Left renal pelvis (tissue), 4 donors: ENCODE data around the gene TMEM80. TPM values are rescaled to one million over a fixed set of nuclear protein-coding genes. Genes with fewer than 3 reads are reported as not detected.
A peak's percentile ranks its signal among the peaks of the same experiment; 100 is the strongest.
"Not testable (repeated sequence)": the region's sequence is repeated elsewhere in the genome, so short reads cannot be mapped to it uniquely, and the experiment has no call there.

Source experiments
- DNase-seq, 4 donors: peaks; one replicate each; pipeline ENCODE4 v3.0.0-alpha.2; 2013; ENCODE audit warnings: low read depth in 4 of 4, low spot score in 3 of 4
- polyA plus RNA-seq, 4 donors: library from polyadenylated mRNA; unstranded; fragments of 120-200 nt; gene quantifications; one replicate each; pipeline ENCODE4 v1.2.1, GENCODE V29; 2013; ENCODE audit not compliant: insufficient read length in 4 of 4

The TMEM80 gene
- polyA plus RNA-seq, 4 donors, result 26.8 to 59.8 (median 37.1) TPM

DNA sequence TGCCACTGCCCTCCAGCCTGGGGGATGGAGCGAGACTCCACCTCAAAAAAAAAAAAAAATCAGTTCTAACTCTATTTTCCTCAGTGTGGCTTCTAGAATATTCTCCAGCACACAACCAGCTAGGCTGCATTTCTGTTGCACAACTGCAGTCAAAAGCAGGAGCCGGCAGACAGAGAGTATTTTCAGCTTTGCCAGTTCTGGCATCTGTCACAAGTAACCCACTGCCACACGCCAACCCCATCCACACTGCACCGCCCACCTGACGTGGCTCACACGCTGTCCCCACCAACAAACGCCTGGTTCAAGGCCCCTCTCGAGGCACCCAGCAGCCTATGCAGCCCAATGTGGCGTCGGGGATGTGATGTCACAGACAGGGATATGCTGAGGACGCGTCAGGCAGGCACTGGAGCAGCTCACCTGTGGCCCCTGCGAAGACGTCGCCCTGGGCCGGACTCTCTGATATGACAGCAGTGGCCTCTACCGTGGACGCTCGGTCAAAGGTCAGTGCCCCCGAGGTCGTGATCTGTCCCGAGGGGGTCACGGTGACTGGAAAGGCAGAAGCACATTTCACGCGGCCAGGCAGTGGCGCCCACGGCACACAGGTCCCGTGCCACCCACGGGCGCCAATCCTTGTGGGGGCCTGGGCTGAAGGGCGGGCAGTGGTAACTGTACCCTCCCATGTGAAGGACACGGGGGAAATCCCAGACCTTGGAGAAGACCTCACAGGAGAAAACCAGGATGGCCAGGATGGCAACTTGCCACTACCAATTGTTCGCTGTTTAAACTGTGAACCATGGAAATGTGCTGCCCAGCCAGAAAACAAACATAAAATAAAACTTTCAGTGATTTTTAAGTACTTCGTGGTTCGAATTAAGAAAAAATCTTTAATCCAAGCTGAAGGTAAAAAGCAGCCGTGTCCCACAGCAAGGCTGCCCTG, 16.1 kb upstream of the TMEM80 start:
- DNase-seq, result no peak

DNA sequence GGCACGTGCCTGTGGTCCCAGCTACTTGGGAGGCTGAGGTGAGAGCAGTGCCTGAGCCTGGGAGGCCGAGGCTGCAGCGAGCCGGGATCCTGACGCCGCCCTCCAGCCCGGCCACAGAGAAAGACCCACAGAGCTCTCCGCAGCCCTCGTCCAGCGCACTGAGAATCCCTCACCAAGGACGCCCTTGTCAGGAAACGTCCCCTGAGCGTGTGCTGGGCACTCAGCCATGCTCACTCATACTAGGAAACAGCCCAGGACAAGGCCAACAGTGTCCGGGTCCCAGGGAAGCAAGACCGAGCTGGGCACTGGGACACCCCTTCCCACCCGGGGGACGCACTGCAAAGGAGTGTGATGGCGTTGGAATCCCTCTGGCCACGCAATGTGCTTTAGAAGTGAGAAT, 15.1 kb upstream of the TMEM80 start:
- DNase-seq, result no peak

DNA sequence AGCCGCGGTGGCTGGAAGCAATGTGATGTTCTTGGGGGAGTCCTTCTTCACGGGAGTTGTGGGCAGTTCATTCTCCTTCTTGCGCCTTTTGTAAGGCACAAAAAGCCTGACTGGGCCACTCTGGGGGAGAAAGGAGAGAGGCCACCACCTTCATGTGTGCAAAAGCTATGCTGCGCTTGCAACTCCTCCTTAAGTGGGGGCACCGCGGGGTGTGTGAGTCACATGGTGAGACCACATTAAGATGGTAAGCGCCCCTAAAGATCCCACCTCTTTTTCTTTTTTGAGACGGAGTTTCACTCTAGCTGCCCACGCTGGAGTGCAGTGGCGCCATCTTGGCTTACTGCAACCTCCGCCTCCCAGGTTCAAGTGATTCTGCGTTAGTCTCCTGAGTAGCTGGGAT, 14.6 kb upstream of the TMEM80 start:
- no peak for DNase-seq

DNA sequence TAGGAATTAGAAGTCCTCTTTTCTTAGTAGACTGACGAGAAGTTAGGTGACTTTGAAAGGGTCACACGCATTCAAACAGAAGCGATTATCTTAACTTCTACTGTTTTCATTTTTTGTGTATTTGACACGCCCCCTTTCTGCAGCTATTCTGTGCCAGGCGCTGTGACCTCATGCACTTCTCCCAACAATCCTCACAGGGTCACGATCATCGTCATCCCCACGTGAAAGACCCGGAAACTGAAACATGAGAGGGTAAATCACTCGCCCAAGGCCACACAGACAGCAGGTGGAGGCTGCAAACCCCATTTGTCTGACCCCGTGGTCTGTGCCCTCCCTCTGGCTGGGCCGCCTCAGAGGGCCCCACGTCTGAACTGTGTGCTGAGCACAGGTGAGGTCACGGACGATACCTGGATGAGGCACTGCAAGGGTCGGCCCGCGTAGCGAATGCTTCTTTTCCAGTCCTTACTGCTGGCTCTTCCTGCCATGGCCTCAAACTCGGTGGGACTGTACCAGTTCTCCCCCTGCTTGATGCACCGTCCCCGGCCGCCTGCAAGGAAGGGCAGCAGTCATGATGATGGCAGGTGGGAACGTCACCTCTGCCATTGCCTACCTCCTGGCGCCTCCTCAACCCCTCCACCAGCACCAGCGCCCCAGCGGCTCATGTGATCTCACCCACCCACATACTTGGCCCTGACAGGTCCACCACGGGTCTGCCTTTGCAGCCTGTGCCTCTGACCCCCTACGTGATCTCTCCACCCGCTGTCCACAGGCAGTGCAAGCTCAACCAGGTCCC, 9.0 kb upstream of the TMEM80 start:
- DNase-seq, result no peak

DNA sequence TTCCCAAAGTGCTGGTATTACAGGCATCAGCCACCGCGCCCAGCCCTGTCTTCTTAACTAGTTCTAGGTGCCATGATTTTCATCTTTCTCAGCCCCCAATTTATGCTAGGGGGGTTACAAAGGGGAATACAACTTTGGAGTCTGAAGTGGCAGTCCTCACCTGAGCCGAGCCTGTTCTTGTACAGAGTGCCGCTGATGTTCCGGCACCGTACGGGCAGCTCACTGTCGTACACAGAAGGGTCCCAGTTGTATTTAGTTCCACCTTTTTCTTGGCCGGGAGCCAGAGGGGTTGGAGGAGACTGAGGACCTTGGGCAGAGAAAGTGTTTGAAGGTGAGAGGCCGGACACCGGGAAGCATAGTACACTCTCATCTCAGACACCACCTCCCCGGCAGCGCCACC, 7.9 kb upstream of the TMEM80 start:
- DNase-seq, result no peak

DNA sequence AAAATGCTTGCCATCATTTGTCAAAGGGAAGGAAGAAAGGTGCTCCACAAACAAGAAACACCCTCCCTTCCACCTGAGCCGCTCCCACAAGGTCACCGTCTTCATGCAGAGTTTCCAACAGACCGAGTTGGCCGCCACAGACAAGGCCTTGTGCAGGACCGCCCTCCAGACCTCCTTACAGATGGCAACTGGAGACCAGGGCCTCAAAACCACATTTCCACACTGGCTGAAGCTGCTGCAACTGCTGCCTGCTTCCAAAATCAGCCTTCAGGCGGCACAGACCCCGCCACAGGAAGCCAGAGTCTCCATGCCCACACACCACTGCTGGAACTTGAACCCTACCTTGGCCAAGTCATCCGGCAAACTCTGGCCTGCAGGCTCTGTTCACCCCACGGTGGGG, 6.9 kb upstream of the TMEM80 start:
- DNase-seq, result no peak

DNA sequence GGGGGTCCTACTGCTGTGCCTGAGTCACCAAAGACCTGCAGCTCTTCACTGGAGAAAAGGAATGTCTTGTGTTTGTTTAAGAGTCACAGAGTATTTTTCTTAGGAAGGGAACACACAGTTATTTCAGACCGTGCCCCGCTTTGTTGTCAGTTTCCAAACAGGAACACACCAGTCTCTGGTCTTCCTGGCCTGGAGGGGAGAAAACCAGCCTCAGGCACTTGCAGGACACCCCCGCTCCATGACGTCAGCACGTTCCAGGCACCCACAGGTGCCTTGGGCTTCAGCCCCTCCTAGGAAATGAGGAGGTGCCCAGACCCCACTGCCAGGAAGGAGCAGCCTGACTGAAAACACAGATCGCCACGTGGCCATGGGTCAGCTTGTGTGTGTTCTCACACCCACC, 6.0 kb upstream of the TMEM80 start:
- no peak for DNase-seq

DNA sequence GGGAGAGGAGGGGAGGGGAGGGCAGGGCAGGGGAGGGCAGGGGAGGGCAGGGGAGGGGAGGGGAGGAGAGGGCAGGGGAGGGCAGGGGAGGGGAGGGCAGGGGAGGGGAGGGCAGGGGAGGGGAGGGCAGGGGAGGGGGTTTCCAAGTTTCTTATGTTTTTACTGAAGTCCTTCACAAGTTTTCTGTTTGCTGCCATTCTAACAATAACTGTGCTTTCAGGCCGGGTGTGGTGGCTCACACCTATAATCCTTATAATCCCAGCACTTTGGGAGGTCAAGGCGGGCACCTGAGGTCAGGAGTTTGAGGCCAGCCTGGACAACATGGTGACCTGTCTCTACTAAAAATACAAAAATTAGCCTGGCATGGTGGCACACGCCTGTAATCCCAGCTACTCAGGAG, 5.4 kb upstream of the TMEM80 start:
- DNase-seq, result not testable (repeated sequence)

DNA sequence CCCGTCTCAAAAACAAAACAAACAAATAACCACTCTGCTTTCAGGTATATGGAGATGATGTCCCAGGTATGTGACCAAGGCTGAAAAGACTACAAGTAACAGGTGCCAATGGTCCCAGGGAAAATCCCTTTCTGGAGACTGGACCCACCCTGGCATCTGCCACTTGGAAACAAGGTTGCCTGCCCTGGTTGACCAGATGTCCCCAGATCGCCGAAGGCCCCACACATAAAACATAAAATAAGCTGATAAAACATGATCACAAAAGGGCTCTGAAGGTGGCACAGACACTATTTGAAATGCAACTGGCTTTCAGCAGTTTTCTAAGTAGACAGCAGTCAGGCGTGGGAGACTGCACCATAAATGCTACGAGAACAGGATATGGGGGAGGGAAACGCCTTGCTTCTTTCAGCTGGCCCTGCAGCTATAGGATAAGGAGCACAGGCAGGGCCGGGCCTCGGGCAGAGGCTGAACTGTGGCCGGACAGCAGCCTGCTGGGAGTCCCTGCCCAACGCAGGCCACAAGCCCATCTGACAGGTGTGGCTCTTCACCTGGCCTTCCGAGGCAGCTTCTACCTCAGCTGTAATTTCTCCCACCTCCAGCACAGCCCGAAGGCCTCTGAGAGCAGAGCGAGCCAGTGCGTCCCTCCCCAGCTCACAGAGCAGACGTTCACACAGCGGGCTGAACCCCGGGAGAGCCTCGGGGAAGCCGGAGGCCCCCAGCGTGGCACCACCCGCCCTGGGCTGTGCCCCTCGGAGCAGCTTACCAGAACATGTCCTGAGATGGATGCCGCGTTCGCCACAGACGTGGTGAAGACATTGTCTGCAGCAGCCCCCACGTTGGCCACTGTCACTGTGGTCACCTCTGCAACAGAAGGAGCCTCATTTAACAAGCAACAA, 4.6 kb upstream of the TMEM80 start:
- DNase-seq, result no peak

DNA sequence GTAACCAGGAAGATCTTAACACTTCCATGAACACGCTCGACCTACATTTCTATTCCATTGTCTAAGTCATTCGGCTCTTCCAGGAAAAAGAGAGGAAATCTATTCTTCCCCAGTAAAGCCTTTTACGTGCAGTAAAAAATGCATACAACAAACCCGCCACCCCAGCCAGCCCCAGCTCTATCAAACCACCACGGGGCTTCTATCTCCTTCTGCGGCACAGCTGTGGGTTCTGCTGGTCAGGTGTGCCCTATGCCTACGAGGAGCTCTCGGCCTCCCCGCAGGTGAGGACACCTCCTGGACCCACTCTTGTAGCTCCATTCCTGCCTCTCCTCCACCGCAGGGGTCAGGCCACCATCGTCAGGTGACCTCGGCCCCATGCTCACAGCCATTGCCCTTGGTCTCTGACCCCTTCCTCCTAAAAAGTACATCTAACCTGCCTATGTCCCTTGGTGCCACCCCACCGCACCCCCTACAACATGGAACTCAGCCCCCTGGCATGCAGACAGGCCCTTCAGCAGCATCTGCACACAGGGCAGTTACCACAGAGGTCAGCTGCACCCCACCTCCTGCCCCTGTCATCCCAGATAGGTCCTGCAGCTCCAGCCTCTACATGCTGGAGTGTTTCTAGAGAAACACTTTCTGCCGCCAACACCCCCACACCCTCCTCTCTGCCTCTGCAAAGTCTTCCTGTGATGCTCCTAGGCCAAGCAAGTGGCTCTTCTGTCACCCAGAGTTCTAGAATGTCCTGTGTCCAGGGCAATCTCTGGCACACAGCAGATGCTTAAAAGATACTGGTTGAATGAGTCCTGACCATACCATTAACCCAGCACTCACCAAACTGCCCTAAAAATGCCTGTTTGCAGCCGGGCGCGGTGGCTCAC, 3.7 kb upstream of the TMEM80 start:
- no peak for DNase-seq

DNA sequence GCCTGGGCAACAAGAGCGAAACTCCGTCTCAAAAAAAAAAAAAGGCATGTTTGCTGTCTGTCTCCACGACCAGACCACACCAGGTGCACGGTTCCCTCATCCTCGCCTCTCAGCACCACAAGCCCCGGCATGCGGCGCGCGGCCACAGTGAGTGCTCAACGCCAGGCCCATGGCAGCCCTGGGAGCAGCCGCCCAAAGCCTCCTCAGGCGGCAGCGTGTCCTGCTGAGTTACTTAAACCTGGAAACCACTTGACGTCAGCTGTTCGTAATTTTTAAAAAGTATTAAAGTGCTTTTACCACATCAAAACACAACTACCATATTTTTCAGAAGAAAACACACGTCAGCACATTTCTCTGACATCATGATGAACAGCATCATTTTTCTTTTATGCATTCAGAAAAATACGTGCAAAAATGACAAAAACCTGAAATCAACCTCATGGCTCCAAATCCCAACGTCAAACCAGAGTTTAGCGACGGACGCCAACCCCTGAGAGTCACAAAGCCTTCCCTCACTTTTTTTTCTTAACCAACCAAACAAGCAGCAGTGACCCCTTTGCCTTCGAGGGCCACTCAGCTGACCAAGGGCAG, 2.7 kb upstream of the TMEM80 start:
- DNase-seq, result no peak

DNA sequence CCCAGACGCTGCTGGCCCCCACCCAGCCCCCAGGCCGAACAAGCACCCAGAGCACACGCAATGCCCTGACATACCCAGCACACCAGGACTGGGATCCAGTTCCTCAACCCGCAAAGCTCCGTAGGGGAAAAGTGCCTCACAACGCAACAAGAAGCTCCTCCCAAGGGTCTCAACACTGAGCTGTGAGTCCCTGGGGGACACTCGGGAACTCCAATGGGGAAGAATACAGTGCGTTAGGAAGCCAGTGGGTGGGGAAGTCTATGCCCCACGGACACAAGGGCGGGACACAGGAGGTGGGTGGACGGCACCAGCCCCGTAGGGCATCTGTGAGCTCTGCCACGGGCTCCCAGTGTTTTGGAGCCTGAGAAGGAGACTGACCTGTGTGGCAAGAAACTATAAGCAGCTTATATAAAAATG, 2.2 kb upstream of the TMEM80 start:
- DNase-seq, result no peak

DNA sequence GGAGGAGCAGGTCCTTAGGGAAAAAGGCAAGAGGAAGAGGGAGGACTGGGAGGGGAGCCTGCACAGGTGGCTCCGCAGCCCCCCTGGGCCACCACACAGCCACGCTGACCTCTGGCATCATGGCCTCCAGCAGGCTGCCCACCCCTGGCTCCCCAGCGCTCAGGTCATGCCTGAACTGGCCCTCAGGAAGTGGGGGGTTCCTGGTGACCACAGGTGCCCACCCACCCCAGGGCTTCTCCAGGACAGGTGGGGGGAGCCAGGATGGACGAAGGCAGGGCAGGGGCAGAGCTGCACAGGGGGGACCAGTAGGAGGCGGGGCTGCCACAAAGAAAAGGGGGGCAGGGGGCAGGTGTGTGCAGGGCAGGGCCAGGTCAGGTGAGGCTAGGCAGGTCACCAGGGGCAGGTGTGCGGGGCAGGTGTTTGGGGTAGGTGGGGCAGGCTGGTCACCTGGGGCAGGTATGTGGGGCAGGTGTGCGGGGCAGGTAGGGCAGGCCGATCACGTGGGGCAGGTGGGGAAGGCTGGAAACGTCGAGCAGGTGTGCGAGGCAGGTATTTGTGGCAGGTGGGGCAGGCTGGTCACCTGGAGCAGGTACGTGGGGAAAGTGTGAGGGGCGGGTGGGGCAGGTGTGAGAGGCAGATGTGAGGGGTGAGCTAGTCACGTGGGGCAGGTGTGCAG, 1.6 kb upstream of the TMEM80 start:
- DNase-seq, result no peak

DNA sequence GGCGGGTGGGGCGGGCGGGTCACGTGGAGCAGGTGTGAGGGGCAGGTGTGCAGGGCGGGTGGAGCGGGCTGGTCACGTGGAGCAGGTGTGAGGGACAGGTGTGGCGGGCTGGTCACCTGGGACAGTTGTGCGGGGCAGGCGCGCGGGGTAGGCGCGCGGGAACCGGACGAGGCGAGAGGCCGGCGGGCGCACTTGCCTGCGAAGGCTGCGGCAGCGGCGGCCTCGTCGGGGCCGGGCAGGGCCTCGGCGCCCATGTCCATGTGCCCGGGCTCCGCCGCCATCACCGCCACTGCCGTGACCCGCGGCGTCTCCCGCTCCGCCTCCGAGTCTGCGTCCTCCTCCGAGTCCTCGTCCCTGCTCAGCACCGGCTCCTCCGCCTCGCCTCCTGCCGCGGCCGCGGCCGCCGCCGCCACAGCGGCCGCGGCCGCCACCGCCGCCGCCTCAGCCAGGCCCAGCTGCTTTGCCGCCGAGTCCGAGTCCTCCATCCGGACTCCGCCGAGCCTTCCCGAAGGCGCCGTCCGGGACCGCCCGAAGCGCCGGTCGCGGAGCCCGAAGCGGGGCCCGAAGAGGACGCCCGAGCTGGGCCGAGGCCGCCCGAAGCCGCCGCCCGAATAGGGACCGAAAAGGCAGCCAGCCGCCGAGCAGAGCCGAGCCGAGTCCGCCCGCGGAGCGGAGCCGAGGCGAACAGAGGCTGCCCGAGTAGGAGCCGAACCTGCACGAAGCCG, 891 bp upstream of the TMEM80 start, which contains the start of gene DEAF1:
DEAF1 (minus strand) TSS at position 660 of the 725 bp plus-strand sequence; CDS start at position 485, 175 bp downstream.
- peak in 2 of 4 donors; percentile 94 to 96 for DNase-seq

DNA sequence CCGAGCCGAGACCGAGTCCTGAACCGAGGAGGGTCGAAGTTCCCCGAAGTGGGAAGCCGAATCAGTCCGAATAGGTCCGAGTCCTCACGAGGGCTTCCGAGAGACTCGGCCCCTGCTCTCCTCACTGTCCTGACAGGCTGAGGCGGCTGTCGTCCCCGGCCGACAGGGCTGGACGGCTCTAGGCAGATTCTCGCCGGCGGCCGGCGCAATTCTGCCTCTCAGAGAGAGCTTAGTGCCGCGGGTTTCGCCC, 403 bp upstream of the TMEM80 start:
- peak in 2 of 4 donors; percentile 93 for DNase-seq

DNA sequence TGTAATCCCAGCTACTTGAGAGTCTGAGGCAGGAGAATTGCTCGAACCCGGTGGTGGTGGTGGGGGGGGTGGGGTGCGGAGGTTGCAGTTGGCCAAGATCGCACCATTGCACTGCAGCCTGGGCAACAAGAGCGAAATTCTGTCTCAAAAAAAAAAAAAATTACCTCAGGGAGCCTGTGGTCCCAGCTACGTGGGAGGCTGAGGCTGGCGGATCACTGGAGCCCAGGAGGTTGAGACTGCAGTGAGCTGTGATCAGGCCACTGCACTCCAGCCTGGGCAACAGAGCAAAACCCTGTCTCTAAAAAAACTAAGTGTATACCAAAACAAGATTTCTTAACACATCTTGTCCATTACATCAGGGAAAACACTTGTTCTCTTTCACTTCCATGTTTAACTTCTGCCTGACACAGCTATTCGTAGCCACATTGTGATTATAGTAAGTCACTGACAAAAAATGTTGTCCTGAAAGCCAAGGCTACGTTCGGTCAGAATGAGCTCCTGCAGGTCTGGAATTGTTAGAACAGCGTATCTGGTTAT, 1.4 kb downstream of the TMEM80 start:
- DNase-seq, result no peak

DNA sequence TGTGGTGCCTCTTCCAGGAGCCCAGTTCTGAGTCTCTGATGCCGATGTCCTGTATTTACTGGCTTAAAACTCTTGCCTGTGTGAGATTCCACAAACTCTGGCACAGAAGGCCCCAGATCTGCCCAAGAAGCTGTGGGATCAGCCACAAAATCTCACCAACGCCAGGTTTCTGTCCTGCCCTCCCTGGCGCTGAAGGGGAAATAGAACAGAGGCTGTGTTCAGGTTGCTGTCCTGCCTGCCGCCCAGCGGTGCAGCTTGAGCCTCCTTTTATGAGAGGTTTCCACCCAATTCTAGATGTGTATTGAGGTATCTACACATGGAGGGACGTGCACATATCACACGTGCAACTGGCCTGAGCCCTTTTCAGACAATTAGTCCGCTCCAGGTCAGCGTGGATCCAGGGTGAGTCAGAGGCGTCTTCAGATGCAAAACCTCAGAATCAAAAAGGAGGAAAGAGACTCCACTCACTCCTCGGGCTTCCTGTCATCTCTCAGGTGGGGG, 2.2 kb downstream of the TMEM80 start:
- no peak for DNase-seq
